ENCODE measurements around the gene TMEM121B.
A peak's percentile ranks its signal among the peaks of the same experiment; 100 is the strongest.

TMEM121B gene

GRCh38 chr22:17087498-17088131 lies 33.5 kb downstream of the TMEM121B start:
- DNase-seq (ENCODE audit: low read depth), result no peak

- no peak for DNase-seq (ENCODE audit: low read depth)
Observed at GRCh38 chr22:17086788-17087497, 34.2 kb downstream of the TMEM121B start.

GRCh38 chr22:17086296-17086695 lies 34.9 kb downstream of the TMEM121B start:
- no peak for DNase-seq (ENCODE audit: low read depth)

GRCh38 chr22:17085277-17086181 lies 35.6 kb downstream of the TMEM121B start:
- peak; percentile 46 for DNase-seq (ENCODE audit: low read depth)

GRCh38 chr22:17084554-17085276 lies 36.4 kb downstream of the TMEM121B start, which contains the start of gene IL17RA:
TSS of gene IL17RA (plus strand) at chr22:17085000. CDS start at chr22:17085092, 92 bp downstream.
- DNase-seq (ENCODE audit: low read depth), result peak; percentile 86

GRCh38 chr22:17083811-17084441 lies 37.2 kb downstream of the TMEM121B start:
- no peak for DNase-seq (ENCODE audit: low read depth)

- no peak for DNase-seq (ENCODE audit: low read depth)
Observed at GRCh38 chr22:17083255-17083654, 37.9 kb downstream of the TMEM121B start.

GRCh38 chr22:17079572-17079971 lies 41.6 kb downstream of the TMEM121B start:
- no peak for DNase-seq (ENCODE audit: low read depth)

- no peak for DNase-seq (ENCODE audit: low read depth)
Observed at GRCh38 chr22:17077255-17077654, 43.9 kb downstream of the TMEM121B start.

GRCh38 chr22:17074648-17075002 lies 46.5 kb downstream of the TMEM121B start:
- no peak for DNase-seq (ENCODE audit: low read depth)

- DNase-seq (ENCODE audit: low read depth), result no peak
Observed at GRCh38 chr22:17072877-17073276, 48.3 kb downstream of the TMEM121B start.

Data from stimulated activated CD8-positive, alpha-beta memory T cell treated with anti-CD3 and anti-CD28 coated beads, Interleukin-12 subunit alpha, Interleukin-12 subunit beta, amount 100 ng/mL, for 4 hours (primary cell).